Hematopoietic multipotent progenitor cell treated with erythropoietin and hydrocortisone succinate and interleukin-3 and kit ligand, for 6 days (in vitro differentiated cells): ENCODE data around the gene SCGB1A1.
A peak's percentile ranks its signal among the peaks of the same experiment; 100 is the strongest.

Experiments used
- DNase-seq: peaks from one replicate; pipeline ENCODE4 v3.0.0-alpha.2; 2015

Gene SCGB1A1

GRCh38 chr11:62398011-62398994 is 20.5 kb upstream of the SCGB1A1 start:
- peak; percentile 79 for DNase-seq

- peak; percentile 49 for DNase-seq
Observed at GRCh38 chr11:62399172-62399877, 19.5 kb upstream of the SCGB1A1 start.

GRCh38 chr11:62399878-62400266 is 19.0 kb upstream of the SCGB1A1 start:
- DNase-seq = no peak

GRCh38 chr11:62400281-62400680 is 18.6 kb upstream of the SCGB1A1 start:
- DNase-seq = no peak

DNA sequence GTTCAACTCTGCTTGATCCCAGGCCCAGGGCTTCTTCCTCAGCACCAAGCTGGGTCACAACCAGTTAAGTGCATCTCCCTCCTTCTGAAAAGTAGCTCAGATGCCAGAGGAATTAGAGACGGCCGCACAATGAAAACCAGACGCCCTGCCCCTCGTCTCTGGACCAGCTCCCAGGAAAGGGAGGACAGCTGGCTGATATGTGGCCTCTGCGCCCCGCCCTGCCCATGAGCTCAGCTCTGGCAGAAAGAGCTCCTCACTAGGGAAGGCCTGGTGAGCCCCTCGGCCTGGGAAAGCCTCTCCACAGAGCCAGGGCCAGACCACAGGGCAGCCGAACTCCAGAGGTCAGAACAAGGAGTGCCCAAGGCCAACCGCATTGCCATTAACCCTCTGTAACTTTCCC is 18.1 kb upstream of the SCGB1A1 start:
- peak; percentile 71 for DNase-seq

- no peak for DNase-seq
Observed at GRCh38 chr11:62401356-62401755, 17.5 kb upstream of the SCGB1A1 start.

DNA sequence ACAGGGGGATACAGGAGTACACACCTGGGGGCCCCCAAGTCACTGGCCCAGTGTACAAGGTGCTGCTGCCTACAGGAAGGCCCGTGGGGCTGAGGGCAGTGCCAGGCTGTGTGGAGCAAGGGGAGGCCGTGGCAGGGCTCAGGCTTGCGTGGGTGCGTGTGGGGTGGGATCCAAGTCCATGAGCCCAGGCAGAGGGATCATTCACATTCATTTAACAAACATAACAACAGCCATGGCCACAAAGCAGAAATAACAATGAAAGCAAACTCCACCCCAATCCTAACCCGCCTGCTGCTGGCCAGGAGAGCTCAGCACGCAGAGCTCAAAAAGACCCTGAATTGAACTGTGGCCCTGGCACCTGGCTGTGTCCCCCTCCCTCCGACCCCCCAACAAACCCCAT is 17.0 kb upstream of the SCGB1A1 start:
- DNase-seq = no peak

- peak; percentile 79 for DNase-seq
Observed at GRCh38 chr11:62402226-62402959, 16.4 kb upstream of the SCGB1A1 start.

DNA sequence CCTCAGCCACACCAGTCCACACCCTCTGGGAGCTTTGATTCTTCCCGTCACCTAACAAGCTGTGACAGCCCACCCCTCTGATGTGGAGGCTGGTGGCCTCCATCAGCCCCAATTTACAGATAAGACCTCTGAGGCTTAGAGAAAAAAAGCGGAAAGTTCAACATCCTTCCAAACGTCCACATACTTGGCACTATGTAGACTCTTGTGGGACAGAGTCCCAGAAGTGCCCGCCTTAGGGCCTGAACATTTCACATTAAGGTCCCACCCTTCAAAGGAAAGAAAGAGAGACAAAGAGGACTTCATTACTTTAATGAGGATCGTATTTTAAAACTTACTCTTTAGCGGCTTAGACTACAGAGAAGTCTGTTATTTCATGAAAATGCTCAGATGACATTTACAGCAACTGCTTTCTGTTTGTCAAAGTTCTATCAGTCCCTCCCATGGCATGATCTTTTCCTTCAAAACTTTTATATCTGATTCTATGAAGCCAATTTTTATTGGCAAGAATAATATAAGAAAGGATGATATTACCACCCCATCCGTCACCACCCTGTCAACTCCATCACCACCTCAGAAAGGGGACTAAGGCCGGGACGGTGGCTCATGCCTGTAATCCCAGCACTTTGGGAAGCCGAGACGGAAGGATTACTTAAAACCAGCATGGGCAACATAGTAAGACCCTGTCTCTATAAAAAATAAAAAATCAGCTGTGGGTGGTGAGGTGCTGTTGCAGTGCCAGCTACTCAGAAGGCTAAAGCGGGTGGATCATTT is 15.7 kb upstream of the SCGB1A1 start:
- no peak for DNase-seq

GRCh38 chr11:62404435-62404834 is 14.4 kb upstream of the SCGB1A1 start:
- no peak for DNase-seq

DNA sequence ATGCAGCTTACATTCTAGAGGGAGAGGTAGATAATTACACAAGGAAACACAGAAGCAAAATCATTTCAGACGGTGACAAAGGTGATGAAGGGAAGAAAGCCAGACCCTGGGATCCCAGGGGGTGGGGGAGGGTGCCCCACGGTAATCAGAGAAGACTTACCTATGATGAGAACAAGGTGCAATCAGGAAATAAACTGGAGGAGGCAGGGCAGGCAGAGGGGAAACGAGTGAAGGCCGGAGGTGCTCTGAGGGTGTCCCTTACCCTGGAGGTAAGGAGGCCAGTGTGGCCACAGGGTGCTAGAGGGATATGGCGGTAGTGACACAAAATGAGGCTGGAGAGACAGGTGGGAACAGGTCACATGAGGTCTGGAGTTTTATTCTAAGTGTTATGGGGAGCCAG is 13.9 kb upstream of the SCGB1A1 start:
- no peak for DNase-seq

DNA sequence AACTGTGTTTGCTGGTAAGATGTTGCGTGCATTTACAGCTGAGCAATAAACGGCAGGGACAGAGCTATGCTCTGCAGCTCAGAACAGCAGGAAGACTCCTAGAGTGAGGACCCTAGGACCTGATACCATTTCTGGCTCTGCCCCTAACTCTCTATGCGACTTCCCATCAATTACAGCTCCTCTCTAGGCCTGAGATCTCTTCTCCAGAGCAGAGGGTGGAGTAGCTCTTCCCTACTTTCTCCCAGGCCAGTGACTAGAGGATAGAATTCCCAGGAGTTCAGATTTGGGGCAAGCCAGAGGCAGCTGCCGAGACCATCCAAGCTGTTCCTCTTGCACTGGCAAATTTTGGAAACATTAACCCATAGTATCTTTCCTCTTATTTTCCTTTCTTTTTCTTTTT is 12.8 kb upstream of the SCGB1A1 start:
- DNase-seq = no peak

DNA sequence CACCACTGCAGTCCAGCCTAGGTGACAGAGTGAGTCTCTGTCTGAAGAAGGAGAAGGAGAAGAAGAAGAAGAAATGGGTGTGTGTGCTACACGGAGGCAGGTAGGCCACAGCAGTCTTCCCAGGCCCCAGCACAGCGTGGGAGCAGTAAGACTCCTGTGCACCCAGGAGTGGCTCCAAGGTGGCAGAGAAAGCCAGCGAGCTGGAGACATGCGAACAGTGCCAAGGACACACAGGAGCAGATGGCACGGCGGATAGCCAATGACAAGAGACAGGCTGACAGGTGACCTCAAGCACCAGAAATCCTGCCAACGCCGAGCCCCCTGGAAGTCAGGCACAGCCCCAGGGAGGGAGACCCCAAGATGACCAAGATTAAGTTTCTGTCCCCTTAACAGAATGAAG is 9.0 kb upstream of the SCGB1A1 start:
- DNase-seq = no peak

DNA sequence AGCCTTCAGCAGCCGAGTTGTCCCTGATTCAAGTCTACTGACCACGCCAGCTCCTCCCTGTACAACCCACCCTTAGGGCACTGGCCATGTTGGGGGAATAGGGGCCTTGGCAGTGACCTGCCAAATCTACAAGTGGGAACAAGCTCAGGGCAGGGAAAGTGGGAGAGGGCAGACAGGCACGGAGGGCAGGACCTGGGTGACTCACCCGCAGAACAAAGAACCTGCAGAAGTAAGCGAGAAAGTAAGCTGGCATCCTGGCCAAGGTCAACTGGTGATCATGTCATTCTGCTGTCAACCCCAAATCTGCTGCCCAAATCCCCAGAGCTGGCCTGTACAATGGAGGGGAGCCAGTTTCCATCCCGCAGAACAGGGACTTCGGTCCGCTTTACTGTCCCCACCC is 7.9 kb upstream of the SCGB1A1 start:
- no peak for DNase-seq

GRCh38 chr11:62411524-62411923 is 7.3 kb upstream of the SCGB1A1 start:
- DNase-seq = no peak

DNA sequence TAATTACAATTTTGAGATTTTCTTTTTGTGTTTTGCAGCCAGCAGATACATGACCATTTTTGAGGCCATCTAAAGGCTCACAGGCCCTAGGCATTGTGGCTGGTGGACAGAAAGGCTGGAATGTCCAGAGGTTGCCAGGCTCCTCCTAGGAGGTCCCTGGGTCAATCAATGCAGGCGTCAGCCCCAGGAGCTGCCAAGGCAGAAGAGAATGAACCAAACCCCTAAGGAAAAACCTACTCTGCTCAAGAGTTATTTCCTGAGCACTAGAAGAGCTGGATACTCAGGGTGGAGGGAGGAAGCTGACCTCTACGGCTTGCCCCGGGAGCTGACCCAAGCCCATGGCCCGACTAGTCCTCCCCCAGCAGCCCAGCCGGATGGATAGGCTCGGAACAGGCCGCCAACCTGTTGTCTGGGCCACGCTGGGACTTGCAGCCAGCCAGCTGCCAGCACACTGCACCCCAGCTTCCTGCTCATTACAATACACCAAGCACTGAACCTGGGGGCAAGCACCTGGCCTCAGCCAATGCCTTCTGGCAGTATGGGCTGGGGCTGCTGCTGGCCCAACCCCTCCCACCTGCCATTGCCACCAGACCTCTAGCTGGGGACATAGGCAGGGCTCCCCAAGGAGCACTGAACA is 5.7 kb upstream of the SCGB1A1 start:
- DNase-seq = no peak

DNA sequence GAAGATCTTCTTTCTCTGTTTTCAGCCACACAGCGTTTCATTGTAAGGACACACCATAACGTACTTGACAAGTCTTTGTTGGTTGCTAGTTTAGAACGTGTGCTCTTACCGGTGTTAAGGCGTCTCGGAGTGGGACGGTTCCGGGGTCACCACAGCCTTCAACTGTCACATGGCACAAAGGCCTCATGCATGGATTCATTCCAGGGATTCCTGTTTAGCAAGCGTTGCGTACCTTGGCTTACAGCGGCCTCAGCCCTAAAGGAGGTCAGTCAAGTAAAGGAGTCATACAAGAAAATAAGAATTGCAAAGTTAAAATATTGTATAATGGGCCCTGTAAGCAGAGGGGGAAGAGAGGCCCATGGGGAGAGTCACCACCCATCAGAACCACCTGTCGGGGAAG is 2.2 kb upstream of the SCGB1A1 start:
- no peak for DNase-seq

DNA sequence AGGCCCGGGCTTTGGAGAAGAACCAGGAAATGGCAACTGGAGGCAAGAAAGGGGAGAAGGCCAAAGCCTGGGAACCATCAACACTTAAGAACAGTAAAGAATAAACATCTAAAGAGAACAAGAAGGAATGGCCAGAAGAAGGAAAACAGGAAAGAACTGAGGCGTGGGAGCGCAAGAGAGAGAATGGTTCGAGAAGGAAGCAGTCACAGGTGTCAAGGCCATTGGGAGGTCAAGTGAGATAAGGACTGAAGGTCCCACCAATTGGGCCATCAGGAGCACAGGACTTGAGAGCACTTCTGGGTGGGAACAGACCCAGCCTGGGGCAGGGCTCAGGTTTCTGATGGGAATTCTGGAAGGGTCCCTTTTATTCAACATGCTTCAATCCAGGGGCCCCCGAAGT is 697 bp upstream of the SCGB1A1 start:
- no peak for DNase-seq

DNA sequence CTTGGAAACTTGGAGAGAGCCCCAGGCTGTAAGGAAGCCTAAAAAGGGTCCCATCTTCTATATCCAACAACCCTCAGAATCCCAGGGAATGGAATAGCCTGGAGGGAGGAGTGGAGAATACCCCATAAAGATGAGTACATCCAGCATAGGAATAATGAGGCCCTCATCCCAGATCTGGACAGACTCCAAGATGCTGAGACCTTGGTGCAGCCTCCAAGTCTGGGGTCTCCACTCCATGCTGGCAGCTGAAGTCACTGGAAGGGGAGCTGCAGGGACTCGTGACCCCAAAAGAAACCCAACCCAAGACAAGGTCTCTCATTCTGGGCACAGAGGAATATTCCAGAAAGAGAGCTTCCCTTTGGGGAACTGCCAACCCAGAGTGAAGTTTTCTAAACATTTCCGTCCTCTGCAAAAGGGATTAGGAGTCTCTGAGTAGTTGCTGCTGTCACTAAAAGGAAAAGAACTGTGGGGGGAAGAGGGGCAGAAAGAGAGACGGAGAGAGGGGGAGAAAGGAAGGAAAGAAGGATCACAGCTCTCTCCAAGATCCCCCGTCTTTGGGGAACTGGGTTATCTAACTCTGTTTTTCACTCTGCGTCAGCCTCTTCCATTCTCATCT is 589 bp downstream of the SCGB1A1 start:
- no peak for DNase-seq

GRCh38 chr11:62419943-62420342 is 1.1 kb downstream of the SCGB1A1 start:
- peak; percentile 25 for DNase-seq

- DNase-seq = no peak
Observed at GRCh38 chr11:62420882-62421281, 2.0 kb downstream of the SCGB1A1 start.

GRCh38 chr11:62421996-62422395 is 3.2 kb downstream of the SCGB1A1 start:
- no peak for DNase-seq
